Trophoblast cell (in vitro differentiated cells and primary cell): ENCODE results near the gene RDH5.
A peak's percentile ranks its signal among the peaks of the same experiment; 100 is the strongest.

Source experiments
- DNase-seq, 2 donors: peaks; one replicate each; pipeline ENCODE4 v3.0.0-alpha.2; 2016
- H2AFZ ChIP-seq: 2 replicates; pipeline ENCODE4 v1.6.1; 2013; ENCODE audit warnings: low read length, moderate library complexity, mild to moderate bottlenecking; ENCODE audit not compliant: insufficient read depth, poor library complexity
- H2AK5ac ChIP-seq: 2 replicates; pipeline ENCODE4 v1.6.1; 2013; ENCODE audit warnings: mild to moderate bottlenecking, low read length
- H2BK120ac ChIP-seq: 2 replicates; pipeline ENCODE4 v1.6.1; 2013; ENCODE audit warnings: low read length, mild to moderate bottlenecking, moderate library complexity; ENCODE audit not compliant: insufficient read depth, poor library complexity
- H2BK12ac ChIP-seq: 2 replicates; pipeline ENCODE4 v1.6.1; 2013; ENCODE audit warnings: mild to moderate bottlenecking, low read length, moderate library complexity
- H2BK5ac ChIP-seq: 2 replicates; pipeline ENCODE4 v1.6.1; 2013; ENCODE audit warnings: low read length, low read depth, moderate library complexity, mild to moderate bottlenecking; ENCODE audit not compliant: poor library complexity
- H3K14ac ChIP-seq: 2 replicates; pipeline ENCODE4 v1.6.1; 2013; ENCODE audit warnings: mild to moderate bottlenecking, low read length
- H3K18ac ChIP-seq: 2 replicates; pipeline ENCODE4 v1.6.1; 2013; ENCODE audit warnings: mild to moderate bottlenecking, low read length
- H3K23ac ChIP-seq: 2 replicates; pipeline ENCODE4 v1.6.1; 2013; ENCODE audit warnings: low read length
- H3K27ac ChIP-seq: 2 replicates; pipeline ENCODE4 v1.5.1; 2013; ENCODE audit warnings: low read depth, mild to moderate bottlenecking, inconsistent platforms, low read length, moderate library complexity
- H3K27me3 ChIP-seq: 2 replicates; pipeline ENCODE4 v1.6.1; 2013; ENCODE audit warnings: inconsistent platforms, mild to moderate bottlenecking, low read length, moderate library complexity; ENCODE audit not compliant: insufficient read depth
- H3K36me3 ChIP-seq, 2 experiments: 1 replicate in 1 of 2; 2 replicates in 1 of 2; pipeline ENCODE4 v1.6.1; 2013; ENCODE audit warnings: low read length in 2 of 2, mild to moderate bottlenecking in 2 of 2, moderate library complexity in 1 of 2; ENCODE audit not compliant: insufficient read depth in 2 of 2, control insufficient read depth in 1 of 2
- H3K4ac ChIP-seq: 2 replicates; pipeline ENCODE4 v1.6.1; 2013; ENCODE audit warnings: low read depth, mild to moderate bottlenecking, low read length, moderate library complexity
- H3K4me1 ChIP-seq, 2 experiments: 1 replicate in 1 of 2; 2 replicates in 1 of 2; pipeline ENCODE4 v1.6.1; 2013; ENCODE audit warnings: low read length in 2 of 2, mild to moderate bottlenecking in 2 of 2, moderate library complexity in 1 of 2; ENCODE audit not compliant: insufficient read depth in 2 of 2, control insufficient read depth in 1 of 2
- H3K4me2 ChIP-seq: 2 replicates; pipeline ENCODE4 v1.6.1; 2013; ENCODE audit warnings: inconsistent platforms, mild to moderate bottlenecking, low read length, moderate library complexity
- H3K4me3 ChIP-seq: 2 replicates; pipeline ENCODE4 v1.5.1; 2013; ENCODE audit warnings: mild to moderate bottlenecking, low read depth, low read length, inconsistent platforms
- H3K79me1 ChIP-seq: one replicate; pipeline ENCODE4 v1.6.1; 2013; ENCODE audit warnings: low read length
- H3K79me2 ChIP-seq: 2 replicates; pipeline ENCODE4 v1.6.1; 2013; ENCODE audit warnings: low read length, mild to moderate bottlenecking; ENCODE audit not compliant: control insufficient read depth, insufficient read depth, poor library complexity
- H3K9ac ChIP-seq: 2 replicates; pipeline ENCODE4 v1.6.1; 2013; ENCODE audit warnings: mild to moderate bottlenecking, low read length
- H3K9me3 ChIP-seq: 2 replicates; pipeline ENCODE4 v1.6.1; 2013; ENCODE audit warnings: low read depth, mild to moderate bottlenecking, control low read depth, inconsistent platforms, low read length; ENCODE audit not compliant: insufficient read depth
- H4K12ac ChIP-seq: 2 replicates; pipeline ENCODE4 v1.6.1; 2013; ENCODE audit warnings: low read depth, mild to moderate bottlenecking, low read length, moderate library complexity
- H4K8ac ChIP-seq: 2 replicates; pipeline ENCODE4 v1.6.1; 2013; ENCODE audit warnings: low read depth, mild to moderate bottlenecking, low read length, moderate library complexity
- H4K91ac ChIP-seq: one replicate; pipeline ENCODE4 v1.6.1; 2013; ENCODE audit warnings: low read depth, mild to moderate bottlenecking, low read length, moderate library complexity
- WGBS: extraction: QIAGEN DNeasy Blood & Tissue Kit; methylation state at CpG from one replicate; pipeline ENCODE4 v1.1.7; 2013; ENCODE audit warnings: missing lambda C conversion rate; ENCODE audit not compliant: insufficient read length, insufficient coverage; ENCODE audit errors: extremely low coverage; 5-methylcytosine and 5-hydroxymethylcytosine counted together

RDH5 gene

DNA sequence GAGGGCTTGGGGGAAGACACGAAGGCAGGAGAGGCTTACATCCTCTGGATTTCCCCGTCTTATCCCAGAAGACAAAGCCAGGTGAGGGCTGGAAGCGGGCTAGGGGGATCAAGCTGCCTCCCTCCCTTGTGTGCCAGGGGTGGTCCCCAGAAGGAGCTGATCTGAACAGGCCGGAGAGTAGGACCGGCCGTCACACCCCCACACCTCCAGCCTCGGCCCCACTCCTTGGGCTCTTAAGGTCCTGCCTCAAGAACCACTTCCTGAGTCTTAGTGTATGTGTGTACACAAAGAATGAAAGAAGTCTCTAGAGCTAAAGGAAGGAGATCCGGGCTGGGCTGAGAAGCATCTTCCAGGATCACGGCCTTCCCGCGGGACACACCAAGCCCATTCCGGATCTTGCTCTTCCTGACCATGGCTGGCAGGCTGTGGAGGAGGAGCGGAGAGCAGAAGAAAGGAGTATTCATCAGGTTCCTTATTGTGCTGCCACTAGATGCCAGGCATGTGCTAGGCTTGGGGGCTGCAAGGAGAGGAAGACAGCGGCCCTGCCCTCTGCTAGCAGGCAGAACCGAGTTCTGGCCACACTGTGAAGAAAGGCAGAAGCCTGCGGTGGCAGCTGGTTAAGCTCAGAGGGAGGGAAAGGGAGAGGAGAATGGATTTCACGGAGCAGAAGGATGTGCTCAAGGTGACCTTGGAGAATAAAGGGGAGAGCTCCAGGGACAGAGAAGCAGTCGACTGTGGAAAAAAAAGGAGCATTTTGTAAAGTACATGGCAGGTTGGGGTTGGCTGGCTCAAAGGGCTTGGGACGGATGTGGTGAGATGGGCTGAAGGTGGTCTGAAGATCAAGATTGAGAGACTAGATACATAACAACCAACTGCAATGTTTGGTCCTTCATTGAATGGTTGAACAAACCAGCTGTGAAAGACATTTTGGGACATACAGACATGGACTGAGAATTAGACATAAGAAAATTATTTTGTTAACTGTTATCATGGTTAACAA is 9.9 kb downstream of the RDH5 start:
- Histone ChIP-seq H4K91ac (peak overlapping the region; percentile 47), H3K4ac (no peak overlapping the region), H3K4me2 (peak overlapping the region; percentile 82), H3K18ac (peak overlapping the region; percentile 25), H3K23ac (no peak overlapping the region), H3K27ac (peak overlapping the region; percentile 97), H3K4me1 (peaks cover 11 to 17% of the 10 kb centered on the region in 2 experiments), H3K14ac (peak overlapping the region; percentile 21), H3K36me3 (peaks cover 19 to 20% of the 10 kb centered on the region in 2 experiments), H3K4me3 (no peak overlapping the region), H3K27me3 (no peaks in the 10 kb centered on the region), H2BK120ac (no peak overlapping the region), H3K79me2 (peaks cover 21% of the 10 kb centered on the region), H4K12ac (peak overlapping the region; percentile 6), H2BK5ac (no peak overlapping the region), H4K8ac (peak overlapping the region; percentile 49), H2AK5ac (peak overlapping the region; percentile 46), H3K9ac (no peak overlapping the region), H3K9me3 (no peaks in the 10 kb centered on the region), H2BK12ac (peak overlapping the region; percentile 34), H2AFZ (peak overlapping the region; percentile 50), H3K79me1 (peaks cover 18% of the 10 kb centered on the region)
- DNase-seq, result peak in 1 of 2 donors; percentile 26
- WGBS, result no CpG with 5 or more reads among the region's 19 CpGs

DNA sequence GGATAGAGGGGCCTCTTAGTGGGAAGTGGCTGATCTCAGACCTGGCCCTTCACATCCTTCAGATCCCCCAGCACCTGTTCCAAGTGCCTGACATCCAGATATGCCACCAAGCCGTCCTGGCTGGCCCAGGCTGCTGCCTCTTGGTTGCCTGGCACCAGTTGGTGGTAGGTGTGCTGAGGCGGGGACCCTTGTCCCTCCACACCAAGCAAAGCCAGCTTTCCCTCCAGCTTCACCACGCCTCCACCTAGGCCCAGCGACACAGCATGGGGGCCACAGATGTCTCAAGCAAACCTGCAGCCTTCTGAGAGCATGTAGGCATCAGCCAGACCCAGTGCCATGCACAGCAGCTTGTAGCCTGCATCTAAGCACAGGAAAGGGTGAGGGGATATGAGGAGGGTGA is 12.1 kb downstream of the RDH5 start:
- Histone ChIP-seq H3K27ac (no peak overlapping the region), H2BK120ac (no peak overlapping the region), H4K91ac (no peak overlapping the region), H3K79me2 (peaks cover 16% of the 10 kb centered on the region), H3K18ac (no peak overlapping the region), H4K12ac (no peak overlapping the region), H3K4ac (no peak overlapping the region), H3K23ac (no peak overlapping the region), H4K8ac (no peak overlapping the region), H2BK5ac (no peak overlapping the region), H3K9ac (no peak overlapping the region), H3K79me1 (peaks cover 18% of the 10 kb centered on the region), H2AFZ (no peak overlapping the region), H3K27me3 (no peaks in the 10 kb centered on the region), H2AK5ac (no peak overlapping the region), H2BK12ac (no peak overlapping the region), H3K9me3 (no peaks in the 10 kb centered on the region), H3K4me2 (no peak overlapping the region), H3K36me3 (peaks cover under 1% of the 10 kb centered on the region in 2 experiments), H3K4me1 (peaks cover 6 to 13% of the 10 kb centered on the region in 2 experiments), H3K4me3 (no peak overlapping the region), H3K14ac (no peak overlapping the region)
- no peak for DNase-seq
- no CpG with 5 or more reads among the region's 4 CpGs for WGBS

DNA sequence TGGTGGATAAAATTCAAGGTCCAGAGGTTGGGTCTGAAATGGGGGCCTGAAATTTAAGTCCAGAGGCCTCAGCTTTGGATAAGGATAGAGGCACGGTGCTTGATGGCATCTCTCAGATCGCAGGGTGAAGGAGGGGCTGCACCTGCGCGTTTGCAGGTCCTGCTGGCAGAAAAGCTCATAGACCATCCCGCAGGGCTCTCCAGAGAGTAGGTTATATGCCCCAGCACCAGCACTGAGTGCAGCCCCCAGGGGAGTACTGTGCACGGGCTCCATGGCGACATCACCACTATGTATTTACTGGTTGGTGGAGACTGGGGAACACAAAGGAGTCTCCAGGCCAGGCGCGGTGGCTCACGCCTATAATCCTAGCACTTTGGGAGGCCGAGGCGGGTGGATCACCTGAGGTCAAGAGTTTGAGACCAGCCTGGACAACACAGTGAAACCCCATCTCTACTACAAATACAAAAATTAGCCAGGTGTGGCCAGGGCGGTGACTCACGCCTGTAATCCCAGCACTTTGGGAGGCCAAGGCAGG is 12.9 kb downstream of the RDH5 start:
- H3K79me2 ChIP-seq, result peaks cover 10% of the 10 kb centered on the region
- no peak overlapping the region for H2BK12ac ChIP-seq
- H3K27ac ChIP-seq, result no peak overlapping the region
- no peak overlapping the region for H2AFZ ChIP-seq
- H3K18ac ChIP-seq, result no peak overlapping the region
- H3K4me2 ChIP-seq, result no peak overlapping the region
- H3K79me1 ChIP-seq, result peaks cover 13% of the 10 kb centered on the region
- no peak overlapping the region for H2BK5ac ChIP-seq
- H4K91ac ChIP-seq, result no peak overlapping the region
- H2AK5ac ChIP-seq, result no peak overlapping the region
- H3K9me3 ChIP-seq, result no peaks in the 10 kb centered on the region
- WGBS, result no CpG with 5 or more reads among the region's 14 CpGs
- no peak overlapping the region for H3K14ac ChIP-seq
- no peak overlapping the region for H3K23ac ChIP-seq
- H4K8ac ChIP-seq, result no peak overlapping the region
- no peak overlapping the region for H3K4ac ChIP-seq
- H2BK120ac ChIP-seq, result no peak overlapping the region
- H3K4me3 ChIP-seq, result no peak overlapping the region
- no peak for DNase-seq
- H3K9ac ChIP-seq, result no peak overlapping the region
- H3K36me3 ChIP-seq, result no peaks in the 10 kb centered on the region
- H3K4me1 ChIP-seq, result peaks cover 9 to 15% of the 10 kb centered on the region in 2 experiments
- no peak overlapping the region for H4K12ac ChIP-seq
- H3K27me3 ChIP-seq, result no peaks in the 10 kb centered on the region

DNA sequence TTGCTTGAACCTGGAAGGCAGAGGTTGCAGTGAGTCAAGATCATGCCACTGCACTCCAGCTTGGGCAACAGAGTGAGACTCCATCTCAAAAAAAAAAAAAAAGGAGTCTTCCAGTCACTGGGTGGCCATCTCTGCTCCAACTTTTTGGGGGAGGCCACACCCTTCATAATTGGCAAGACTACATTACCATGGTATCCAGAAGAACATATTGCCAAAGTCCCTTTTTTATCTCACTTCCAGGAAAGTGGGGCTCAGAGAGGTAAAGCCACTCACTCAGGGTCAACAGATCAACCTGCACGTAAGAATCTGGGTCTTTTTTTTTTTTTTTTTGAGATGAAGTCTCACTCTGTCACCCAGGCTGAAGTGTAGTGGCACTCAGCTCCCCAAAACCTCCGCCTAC is 13.7 kb downstream of the RDH5 start:
- Histone ChIP-seq H3K23ac (no peak overlapping the region), H2BK12ac (no peak overlapping the region), H4K91ac (no peak overlapping the region), H2BK120ac (no peak overlapping the region), H3K14ac (no peak overlapping the region), H3K79me1 (peaks cover 7% of the 10 kb centered on the region), H3K9ac (no peak overlapping the region), H3K4me1 (peaks cover 10 to 15% of the 10 kb centered on the region in 2 experiments), H3K36me3 (no peaks in the 10 kb centered on the region), H3K4me2 (no peak overlapping the region), H3K79me2 (peaks cover 4% of the 10 kb centered on the region), H3K9me3 (no peaks in the 10 kb centered on the region), H2AFZ (no peak overlapping the region), H3K4me3 (no peak overlapping the region), H2AK5ac (no peak overlapping the region), H3K27me3 (no peaks in the 10 kb centered on the region), H3K27ac (no peak overlapping the region), H4K12ac (no peak overlapping the region), H4K8ac (no peak overlapping the region), H3K18ac (no peak overlapping the region), H3K4ac (no peak overlapping the region), H2BK5ac (no peak overlapping the region)
- no CpG with 5 or more reads among the region's 2 CpGs for WGBS
- no peak for DNase-seq
